ENCODE results near the gene PTPN1. TPM values are rescaled to one million over a fixed set of nuclear protein-coding genes. Genes with fewer than 3 reads are reported as not detected.

The PTPN1 gene
- total RNA-seq, 2 experiments from 2014 or later = 17.1 to 25.1 TPM

DNA sequence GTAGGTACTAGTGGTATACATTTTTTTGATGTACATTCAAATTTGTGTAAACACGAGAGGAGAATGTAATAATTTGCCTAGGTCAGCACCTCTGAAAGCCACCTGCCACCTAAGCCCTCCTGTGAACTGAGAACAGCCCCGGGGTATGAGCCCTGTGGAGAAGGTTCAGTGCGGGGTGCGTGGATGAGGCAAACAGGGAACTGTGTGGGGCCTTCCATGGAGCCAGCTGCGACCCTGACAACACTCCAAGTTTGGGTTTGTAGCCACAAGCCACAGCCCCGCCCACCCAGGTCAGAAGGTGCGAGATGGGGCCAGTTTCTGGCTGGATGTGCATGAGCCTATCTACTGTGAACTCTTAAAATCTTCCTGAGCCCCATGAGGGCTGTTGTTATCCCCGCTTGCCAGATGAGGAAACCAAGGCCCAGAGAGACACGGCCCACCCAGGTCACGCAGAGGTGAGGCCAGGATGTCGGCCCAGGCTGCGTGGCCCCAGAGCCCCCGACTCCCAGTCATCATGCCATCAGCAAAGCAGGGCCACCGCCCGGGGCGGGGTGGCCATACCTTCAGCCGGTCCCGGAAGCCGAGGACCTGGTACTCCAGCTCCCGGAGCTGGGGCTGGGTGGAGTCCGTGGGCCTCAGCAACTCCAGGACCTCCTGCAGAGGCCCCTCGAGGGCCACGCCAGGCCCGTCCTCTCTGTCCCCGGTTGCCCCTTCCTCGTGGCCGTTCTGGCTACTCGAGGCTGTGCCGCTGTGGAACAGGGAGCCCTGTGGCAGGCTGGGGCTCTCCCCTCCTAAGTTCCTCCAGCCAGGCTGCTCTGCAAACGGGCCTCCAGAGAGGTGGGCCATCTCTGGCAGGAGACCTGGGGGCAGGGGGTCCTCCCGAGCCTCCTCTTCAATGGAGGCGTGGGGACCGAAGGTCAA is 91.6 kb downstream of the PTPN1 start:
- H3K36me3 ChIP-seq (ENCODE audit: insufficient read depth, low read length) = no peaks in the 10 kb centered on the region
- H3K4me3 ChIP-seq (ENCODE audit: low read depth, low read length, poor library complexity, severe bottlenecking) = no peak overlapping the region
- H3K4me1 ChIP-seq (ENCODE audit: insufficient read depth, low read length, poor library complexity, severe bottlenecking) = no peaks in the 10 kb centered on the region
- no peaks in the 10 kb centered on the region for H3K79me2 ChIP-seq (ENCODE audit: insufficient read depth, low read depth, low read length)
- no peaks in the 10 kb centered on the region for H4K20me1 ChIP-seq (ENCODE audit: insufficient read depth, low read length)
- intact Hi-C loops (cut with micrococcal nuclease; ENCODE audit: unreplicated experiment) = no loop called here
- TF ChIP-seq EZH2phosphoT487 (IDR thresholded peaks at IDR 0.05; ENCODE audit: borderline replicate concordance, low read depth, low read length) = no peak
- TF ChIP-seq, protein P1, sequence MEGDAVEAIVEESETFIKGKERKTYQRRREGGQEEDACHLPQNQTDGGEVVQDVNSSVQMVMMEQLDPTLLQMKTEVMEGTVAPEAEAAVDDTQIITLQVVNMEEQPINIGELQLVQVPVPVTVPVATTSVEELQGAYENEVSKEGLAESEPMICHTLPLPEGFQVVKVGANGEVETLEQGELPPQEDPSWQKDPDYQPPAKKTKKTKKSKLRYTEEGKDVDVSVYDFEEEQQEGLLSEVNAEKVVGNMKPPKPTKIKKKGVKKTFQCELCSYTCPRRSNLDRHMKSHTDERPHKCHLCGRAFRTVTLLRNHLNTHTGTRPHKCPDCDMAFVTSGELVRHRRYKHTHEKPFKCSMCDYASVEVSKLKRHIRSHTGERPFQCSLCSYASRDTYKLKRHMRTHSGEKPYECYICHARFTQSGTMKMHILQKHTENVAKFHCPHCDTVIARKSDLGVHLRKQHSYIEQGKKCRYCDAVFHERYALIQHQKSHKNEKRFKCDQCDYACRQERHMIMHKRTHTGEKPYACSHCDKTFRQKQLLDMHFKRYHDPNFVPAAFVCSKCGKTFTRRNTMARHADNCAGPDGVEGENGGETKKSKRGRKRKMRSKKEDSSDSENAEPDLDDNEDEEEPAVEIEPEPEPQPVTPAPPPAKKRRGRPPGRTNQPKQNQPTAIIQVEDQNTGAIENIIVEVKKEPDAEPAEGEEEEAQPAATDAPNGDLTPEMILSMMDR (conservative IDR thresholded peaks at IDR 0.05; ENCODE audit: low read length) = no peak
- DNase-seq (ENCODE audit: low spot score) = no peak
- ChIA-PET CTCF (ENCODE audit: unreplicated experiment) (no interaction called here), POLR2A (no interaction called here)
- no peaks in the 10 kb centered on the region for H3K9me3 ChIP-seq (ENCODE audit: low read length)
- H3K4me2 ChIP-seq (ENCODE audit: low read length) = no peak overlapping the region
- H3K9me2 ChIP-seq (ENCODE audit: insufficient read depth, low read length) = no peaks in the 10 kb centered on the region
- no peak overlapping the region for H2AFZ ChIP-seq (ENCODE audit: low read length)
- no TSS peak for BruUV-seq (replicated peaks)
- H3K27ac ChIP-seq (ENCODE audit: low read depth, low read length, poor library complexity, severe bottlenecking) = no peak overlapping the region

DNA sequence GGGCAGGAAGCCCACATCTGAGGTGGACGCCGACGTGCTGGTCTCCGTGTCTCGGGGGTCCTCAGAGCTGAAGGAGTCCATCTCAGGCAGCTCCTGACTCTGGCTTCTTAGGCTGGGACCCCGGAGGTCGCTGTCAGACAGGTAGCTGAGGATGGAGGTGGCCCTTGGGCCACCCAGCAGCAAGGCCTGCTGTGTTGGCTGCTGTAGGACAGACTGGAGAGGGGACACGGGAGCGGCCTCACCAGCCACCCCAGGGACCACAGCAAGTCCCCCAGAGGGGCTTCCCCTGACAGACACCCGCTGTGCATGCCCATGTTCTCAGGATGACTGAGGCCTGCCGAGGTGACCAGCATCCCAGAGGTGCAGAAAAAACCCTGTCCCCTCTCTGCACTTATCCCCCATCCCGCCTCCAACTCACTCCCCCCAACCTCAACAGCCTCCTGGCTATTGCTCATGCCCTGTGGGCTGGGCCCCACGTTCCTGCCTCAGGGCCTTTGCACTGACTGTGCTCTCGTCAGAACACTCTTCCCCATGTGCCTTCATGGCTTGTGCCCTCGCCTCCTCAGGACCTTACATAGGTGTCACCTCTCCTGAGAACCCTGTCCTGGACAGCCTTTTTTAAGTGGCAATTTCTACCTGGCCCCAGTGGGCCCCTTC is 92.4 kb downstream of the PTPN1 start:
- ChIA-PET POLR2A (no interaction called here), CTCF (ENCODE audit: unreplicated experiment) (no interaction called here)
- intact Hi-C loops (cut with micrococcal nuclease; ENCODE audit: unreplicated experiment) = no loop called here
- DNase-seq (ENCODE audit: low spot score) = no peak
- H3K79me2 ChIP-seq (ENCODE audit: insufficient read depth, low read depth, low read length) = no peaks in the 10 kb centered on the region
- no peaks in the 10 kb centered on the region for H3K36me3 ChIP-seq (ENCODE audit: insufficient read depth, low read length)
- no peaks in the 10 kb centered on the region for H3K9me2 ChIP-seq (ENCODE audit: insufficient read depth, low read length)
- no peaks in the 10 kb centered on the region for H3K9me3 ChIP-seq (ENCODE audit: low read length)
- H3K4me3 ChIP-seq (ENCODE audit: low read depth, low read length, poor library complexity, severe bottlenecking) = no peak overlapping the region
- no peak overlapping the region for H3K27ac ChIP-seq (ENCODE audit: low read depth, low read length, poor library complexity, severe bottlenecking)
- no TSS peak for BruUV-seq (replicated peaks)
- no peaks in the 10 kb centered on the region for H3K4me1 ChIP-seq (ENCODE audit: insufficient read depth, low read length, poor library complexity, severe bottlenecking)
- no peak overlapping the region for H2AFZ ChIP-seq (ENCODE audit: low read length)
- H4K20me1 ChIP-seq (ENCODE audit: insufficient read depth, low read length) = no peaks in the 10 kb centered on the region
- TF ChIP-seq EZH2phosphoT487 (IDR thresholded peaks at IDR 0.05; ENCODE audit: borderline replicate concordance, low read depth, low read length) = no peak
- TF ChIP-seq, protein P1 (conservative IDR thresholded peaks at IDR 0.05; ENCODE audit: low read length) = no peak
- no peak overlapping the region for H3K4me2 ChIP-seq (ENCODE audit: low read length)

DNA sequence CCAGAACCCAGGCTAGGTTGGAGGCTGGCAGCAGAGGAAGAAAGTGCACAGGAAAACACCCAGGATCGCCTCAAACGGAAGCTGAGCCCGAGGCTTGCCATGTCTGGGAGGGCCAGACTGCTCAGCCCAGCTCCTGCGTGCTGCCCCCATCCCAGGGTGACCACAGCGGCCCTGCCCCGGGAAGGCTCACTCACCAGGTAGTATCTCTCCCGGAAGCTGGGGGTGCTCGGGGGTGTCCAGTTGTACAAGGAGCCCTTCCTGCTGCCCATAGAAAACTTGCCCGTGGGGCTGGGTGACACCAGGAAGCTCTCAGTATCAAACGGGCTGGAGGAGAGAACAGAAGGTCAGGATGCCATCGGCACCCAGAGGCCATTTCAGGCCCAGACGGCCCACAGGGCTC is 94.3 kb downstream of the PTPN1 start:
- H2AFZ ChIP-seq (ENCODE audit: low read length) = no peak overlapping the region
- no TSS peak for BruUV-seq (replicated peaks)
- no peaks in the 10 kb centered on the region for H3K36me3 ChIP-seq (ENCODE audit: insufficient read depth, low read length)
- H3K4me2 ChIP-seq (ENCODE audit: low read length) = no peak overlapping the region
- no peak overlapping the region for H3K4me3 ChIP-seq (ENCODE audit: low read depth, low read length, poor library complexity, severe bottlenecking)
- no peaks in the 10 kb centered on the region for H3K4me1 ChIP-seq (ENCODE audit: insufficient read depth, low read length, poor library complexity, severe bottlenecking)
- no peaks in the 10 kb centered on the region for H3K79me2 ChIP-seq (ENCODE audit: insufficient read depth, low read depth, low read length)
- ChIA-PET CTCF (ENCODE audit: unreplicated experiment) (interaction anchor here (1.0 kb wide), 1 partner anchor 10 kb away, joined by 3 read pairs; no protein-coding TSS in a partner anchor), POLR2A (no interaction called here)
- DNase-seq (ENCODE audit: low spot score) = no peak
- no peak overlapping the region for H3K27ac ChIP-seq (ENCODE audit: low read depth, low read length, poor library complexity, severe bottlenecking)
- no peaks in the 10 kb centered on the region for H3K9me3 ChIP-seq (ENCODE audit: low read length)
- TF ChIP-seq EZH2phosphoT487 (IDR thresholded peaks at IDR 0.05; ENCODE audit: borderline replicate concordance, low read depth, low read length) = no peak
- TF ChIP-seq, protein P1 (conservative IDR thresholded peaks at IDR 0.05; ENCODE audit: low read length) = no peak
- H3K9me2 ChIP-seq (ENCODE audit: insufficient read depth, low read length) = no peaks in the 10 kb centered on the region
- intact Hi-C loops (cut with micrococcal nuclease; ENCODE audit: unreplicated experiment) = no loop called here
- no peaks in the 10 kb centered on the region for H4K20me1 ChIP-seq (ENCODE audit: insufficient read depth, low read length)
